HG03354 (cell line): ENCODE data around the gene PNMA1.

Experiments used
- ATAC-seq: cut with Tn5 transposase; IDR thresholded peaks from one replicate; pipeline ENCODE4 v1.9.1; 2021; ENCODE audit warnings: mild to moderate bottlenecking; ENCODE audit not compliant: unreplicated experiment, poor library complexity, severe bottlenecking

PNMA1 gene, protein sequence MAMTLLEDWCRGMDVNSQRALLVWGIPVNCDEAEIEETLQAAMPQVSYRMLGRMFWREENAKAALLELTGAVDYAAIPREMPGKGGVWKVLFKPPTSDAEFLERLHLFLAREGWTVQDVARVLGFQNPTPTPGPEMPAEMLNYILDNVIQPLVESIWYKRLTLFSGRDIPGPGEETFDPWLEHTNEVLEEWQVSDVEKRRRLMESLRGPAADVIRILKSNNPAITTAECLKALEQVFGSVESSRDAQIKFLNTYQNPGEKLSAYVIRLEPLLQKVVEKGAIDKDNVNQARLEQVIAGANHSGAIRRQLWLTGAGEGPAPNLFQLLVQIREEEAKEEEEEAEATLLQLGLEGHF

DNA sequence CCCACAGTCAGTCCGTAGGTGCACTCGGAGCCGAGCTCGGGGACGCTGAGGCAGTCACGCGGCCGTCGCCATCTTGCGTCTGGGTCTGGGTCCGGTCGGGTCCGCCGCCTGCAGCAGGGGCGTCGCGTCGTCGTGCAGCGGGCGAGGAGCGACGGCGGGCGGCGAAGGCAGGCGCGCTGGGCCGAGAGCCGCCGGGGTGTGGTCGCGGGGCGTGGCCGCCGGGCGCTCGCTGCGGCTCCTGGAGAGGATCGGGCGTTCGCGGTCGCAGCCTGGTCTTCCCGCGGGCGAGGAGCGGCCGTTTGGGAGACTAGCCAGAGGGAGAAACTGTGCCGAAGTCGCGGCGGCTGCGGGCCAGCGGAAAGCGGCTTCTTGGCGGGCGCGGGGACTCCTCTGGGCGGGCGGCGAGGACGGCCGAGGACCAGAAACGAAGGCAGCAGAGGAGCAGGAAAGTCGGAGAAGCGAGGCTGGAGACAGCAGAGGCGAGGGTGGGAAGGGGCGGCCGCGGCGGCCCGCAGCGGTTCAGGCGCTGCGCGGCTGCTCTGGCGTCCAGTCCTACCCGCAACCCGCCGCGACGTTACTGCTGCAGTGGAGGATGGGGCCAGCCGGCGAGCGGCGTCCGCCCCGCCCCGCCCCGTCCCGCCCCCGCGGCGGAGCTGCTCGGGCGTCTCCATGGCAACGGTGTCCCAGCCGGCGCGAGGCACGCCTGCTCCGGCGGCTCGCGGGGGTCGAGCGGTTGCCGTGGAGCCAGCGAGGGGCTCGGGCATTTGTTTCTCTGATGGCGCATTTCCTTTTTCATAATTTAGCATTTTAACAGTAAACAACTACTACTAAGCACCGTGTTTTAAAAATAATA lies at the start of gene PNMA1:
PNMA1 (minus strand) TSS at position 582 of the 853 bp plus-strand sequence. CDS start 745 bp downstream, outside the sequence.
- peak; percentile 71 for ATAC-seq

DNA sequence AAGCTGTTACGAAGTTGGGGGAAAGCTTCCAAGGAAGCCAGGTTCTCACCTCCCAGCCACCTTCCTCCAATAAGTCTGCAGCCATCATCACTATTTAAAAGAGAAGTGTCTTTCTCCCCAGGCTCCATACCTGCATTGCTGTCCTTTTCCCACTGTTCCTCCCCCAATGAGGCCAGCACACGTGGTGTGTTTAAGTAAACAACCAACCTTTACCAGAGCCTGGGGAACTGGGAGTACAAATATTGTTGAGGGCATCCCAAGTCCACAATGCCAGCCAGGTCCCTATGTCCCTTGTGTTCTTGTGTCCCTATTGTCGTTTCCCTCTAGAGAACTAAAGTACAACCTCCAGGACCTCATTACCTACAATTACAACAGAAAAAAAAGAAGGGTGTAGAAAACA lies 49.2 kb upstream of the PNMA1 start:
- ATAC-seq, result no peak

DNA sequence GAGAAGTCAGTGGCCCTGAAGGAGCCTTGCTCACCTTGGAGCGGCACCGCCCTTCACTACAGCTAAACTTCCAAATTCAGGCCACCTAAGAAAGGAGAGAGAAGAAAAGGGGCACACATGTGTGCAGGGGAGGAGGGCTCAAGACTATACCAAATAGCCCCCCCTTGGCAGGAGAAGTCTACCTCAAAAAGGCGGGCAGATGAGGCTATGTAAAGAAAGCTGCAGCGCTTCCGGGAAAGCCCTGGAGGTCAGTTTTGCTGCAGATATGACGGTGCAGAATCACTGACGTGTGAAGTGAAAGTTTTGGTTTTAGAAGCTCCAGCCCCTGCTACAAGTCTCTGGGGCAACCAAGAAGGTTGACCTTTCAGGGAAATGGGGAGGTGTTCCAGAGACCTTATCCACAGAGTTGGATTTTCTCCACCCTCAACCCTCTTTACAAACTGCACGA lies 48.2 kb upstream of the PNMA1 start:
- ATAC-seq, result peak; percentile 35

DNA sequence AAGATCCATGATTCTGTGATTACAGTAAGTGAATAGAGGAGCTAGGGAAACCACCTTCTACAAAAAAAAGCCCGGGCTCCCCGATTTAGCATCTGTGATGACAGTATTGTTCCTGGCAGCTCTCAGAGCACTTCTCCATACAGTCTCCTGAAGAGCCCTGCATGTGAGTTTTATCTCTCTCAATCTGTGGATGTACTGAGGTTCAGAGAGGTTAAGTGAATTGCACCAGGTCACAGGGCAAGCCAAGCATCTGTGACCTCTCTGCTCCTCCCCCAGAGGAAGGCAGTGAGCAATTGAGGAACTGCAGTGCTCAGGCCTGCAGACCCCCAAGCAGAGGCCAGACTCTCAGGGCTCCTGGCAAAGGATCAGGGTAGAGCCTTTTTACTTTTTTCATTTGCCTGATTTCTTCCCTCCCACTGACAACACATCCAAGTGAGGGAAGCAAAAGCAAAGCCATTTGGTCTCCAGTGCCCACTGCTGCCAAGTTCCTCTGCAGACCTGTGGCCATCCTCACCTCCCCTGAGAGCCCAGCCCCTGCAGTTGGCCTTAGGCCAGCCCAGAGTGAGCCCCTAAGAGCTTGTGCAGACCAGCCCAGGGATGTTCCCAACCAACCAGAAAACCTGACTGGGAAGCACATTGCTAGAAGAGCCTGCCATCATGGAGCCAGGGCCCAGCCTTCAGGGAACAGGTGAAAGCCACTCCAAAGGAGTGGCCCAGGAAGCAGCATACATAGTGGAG lies 47.6 kb upstream of the PNMA1 start:
- no peak for ATAC-seq

DNA sequence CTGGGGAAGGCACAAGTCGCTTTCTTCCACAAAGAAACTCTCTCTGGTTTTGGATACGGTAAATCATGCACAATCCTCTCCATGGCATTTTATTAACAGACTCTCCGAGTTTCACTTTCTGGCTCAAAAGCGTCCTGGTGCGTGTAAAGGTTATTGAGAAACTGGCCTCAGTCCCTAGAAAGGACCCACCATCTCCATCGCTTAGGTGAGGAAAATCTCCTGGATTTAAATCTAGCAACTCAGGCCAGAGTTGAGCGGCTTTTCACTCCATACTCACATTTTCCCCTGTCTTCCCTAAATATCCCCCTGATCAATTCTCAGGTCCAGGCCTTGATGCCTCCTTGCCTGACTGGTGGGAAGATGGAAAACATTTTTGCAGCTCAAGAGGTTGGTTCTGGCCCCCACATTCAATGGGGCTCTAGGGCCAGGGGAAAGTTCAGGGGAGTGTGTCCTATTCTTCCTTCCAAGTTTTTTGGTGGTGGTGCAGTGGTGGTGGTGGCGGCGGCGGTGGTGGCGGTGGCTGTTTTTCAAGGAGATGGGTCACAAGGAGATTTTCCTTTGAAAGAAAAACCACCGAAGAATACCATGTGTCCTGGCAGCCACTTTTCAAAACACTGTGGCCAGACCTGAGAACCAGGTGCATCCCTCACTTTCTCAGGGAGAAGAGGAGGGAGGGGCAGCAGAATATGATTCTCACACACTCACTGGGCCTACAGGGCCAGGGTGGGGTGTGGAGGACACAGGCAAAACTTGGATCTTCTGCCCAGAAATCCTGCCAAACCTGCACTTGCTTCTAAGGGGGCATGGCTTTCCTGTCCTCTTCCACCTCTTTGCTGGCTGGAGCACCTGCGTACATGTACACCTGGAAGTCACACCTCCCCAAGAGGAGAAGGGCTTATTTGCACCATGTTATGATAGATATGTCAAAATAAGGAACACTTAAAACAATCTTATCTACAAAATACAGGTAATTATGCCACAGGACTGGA lies 46.7 kb upstream of the PNMA1 start:
- ATAC-seq, result peak; percentile 9

DNA sequence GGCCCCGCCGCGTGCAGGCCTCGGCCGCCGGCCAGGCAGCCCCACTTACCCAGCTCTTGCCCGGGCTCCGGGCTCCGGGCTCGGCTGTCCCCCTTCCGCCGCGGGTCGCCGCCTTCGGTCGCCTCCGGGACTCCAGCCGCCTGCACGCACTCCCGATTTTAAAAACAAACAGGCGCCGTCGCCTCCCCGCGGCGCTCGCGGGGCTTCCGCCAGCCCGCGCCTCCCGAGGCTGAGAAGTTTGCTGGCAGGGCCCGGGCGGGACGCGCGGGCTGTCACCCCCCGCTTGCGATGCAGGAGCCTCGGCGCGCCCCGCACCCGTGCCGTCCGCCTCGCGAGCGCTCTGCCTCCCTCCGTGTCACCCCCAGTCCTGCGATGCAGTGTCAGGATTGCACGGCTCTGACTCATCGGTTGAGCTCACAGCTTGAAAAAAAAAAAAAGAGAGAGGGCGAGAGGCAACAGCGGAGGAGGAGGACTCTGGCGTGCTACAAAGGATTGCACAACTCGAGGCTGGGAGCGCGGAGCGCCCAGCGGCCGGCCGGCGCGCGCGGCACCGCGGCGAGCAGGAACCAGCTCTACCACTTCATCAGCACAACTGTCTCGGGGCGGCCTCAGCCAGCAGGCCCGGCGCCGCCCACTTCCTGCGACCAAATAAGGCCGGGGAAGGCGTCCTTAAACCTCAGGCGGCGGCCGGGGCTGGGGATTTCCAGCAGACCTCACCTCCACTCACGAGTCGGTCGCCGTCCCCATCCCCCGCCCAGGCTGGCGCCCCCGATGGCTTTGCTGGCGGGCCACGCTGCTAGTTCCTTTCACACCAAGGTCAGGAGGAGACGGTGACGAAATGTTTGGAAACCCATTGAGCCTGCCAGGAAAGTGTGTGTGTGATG lies 45.8 kb upstream of the PNMA1 start:
- ATAC-seq, result peak; percentile 67

DNA sequence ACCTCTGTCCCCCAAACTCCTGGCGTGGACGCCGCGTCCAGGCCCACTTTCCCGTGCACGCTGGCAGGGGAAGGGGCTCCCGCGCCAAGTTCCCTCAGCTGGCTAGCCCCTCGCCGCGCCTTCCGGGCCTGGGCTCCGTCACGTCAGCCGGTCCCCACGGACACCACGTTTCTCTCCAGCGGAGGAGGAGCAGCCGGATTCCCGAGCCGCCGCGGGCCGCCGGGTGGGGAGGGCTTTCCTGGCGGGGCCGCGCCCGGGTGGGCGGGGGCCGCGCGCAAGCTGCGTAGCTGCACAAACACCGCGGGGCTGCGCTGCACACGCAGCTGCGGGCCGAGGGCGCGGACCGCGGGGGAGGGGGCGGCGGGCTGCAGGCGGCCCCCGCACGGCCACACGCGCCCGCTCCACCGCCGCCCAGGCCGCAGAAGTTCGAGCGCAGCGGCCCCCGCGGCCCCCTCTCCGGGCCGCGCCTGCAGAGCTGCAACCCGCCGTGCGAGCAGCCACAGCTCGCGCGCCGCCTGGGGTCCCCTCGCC lies 45.1 kb upstream of the PNMA1 start:
- ATAC-seq, result no peak

DNA sequence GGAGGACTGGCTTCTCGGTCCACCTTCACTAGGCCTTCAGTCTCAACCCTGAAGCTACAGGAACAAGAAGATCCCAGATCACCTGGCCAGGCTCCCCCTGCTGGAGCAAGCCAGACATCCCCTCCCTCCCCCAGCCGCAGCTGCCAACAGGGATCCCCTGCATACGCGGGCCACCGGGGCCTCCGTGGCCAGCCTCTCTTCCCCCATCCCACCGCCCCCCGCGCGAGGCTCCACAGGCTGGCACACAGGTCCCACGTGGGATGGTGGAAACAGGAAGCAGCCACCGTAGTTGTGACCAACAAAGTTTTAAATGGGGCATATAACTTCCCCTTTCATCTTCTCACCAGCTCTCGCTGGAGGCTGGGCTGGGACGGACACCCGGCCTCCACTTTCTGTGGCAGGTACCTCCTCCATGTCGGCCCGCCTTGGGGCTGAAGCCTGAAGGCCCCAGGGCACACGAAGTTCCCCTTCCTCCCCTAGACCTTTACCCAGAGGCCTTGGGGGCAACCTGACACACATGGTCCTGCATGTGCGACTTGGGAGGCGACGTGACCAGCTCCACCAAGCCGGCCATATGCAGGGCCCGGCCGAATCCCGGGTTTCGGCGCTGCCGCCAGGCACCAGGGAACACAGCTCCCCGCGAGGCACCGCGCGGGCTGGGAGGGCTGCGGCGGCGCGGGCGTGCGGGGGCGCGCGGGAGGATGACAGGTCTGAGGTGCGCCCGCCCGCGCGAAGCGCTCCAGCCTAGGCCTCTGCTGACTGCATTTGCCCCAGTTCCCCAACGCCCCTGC lies 44.4 kb upstream of the PNMA1 start:
- ATAC-seq, result peak; percentile 10

DNA sequence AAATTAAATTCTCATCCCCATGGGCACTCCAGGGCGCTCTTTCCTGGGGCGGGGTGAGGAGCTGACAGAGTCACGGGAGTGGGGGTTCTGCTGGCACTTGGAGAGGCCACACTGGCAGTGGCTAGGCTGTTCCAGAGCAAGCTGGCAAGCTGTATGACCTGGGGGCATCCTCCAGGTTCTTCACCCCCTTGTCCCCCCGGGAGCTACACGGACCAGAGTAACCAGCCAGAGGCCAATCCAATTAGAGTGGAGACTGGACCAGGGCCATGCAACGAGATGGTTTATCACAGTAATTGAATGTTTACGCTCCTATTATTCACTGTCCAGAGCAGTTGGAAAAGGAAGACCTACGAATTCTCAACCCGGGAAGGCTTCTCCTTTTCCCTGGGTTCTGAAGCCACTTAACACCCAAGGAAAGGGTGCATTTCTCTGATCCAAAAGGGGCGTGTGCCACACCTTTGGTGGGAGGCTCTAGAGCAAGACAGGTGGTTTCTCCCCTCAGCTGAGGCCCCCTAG lies 43.8 kb upstream of the PNMA1 start:
- no peak for ATAC-seq

DNA sequence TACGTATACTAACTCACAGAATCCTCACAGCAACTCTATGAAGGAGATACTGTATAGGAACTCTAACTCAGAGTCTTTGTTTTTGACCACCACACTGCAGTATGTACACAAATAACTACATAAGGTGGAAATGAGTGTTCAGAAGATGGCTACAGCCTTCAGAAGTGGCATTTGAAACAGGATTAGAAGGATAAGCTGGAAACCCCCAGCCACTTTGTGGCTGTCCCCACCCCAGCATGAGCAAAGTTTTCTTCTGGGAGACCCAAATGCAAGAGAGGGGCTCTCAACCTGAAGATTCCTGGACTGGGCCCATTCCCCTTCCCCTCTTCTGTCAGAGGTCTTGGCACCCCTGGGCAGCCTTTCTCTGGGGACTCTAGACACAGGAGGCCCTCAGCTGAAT lies 43.2 kb upstream of the PNMA1 start:
- no peak for ATAC-seq

DNA sequence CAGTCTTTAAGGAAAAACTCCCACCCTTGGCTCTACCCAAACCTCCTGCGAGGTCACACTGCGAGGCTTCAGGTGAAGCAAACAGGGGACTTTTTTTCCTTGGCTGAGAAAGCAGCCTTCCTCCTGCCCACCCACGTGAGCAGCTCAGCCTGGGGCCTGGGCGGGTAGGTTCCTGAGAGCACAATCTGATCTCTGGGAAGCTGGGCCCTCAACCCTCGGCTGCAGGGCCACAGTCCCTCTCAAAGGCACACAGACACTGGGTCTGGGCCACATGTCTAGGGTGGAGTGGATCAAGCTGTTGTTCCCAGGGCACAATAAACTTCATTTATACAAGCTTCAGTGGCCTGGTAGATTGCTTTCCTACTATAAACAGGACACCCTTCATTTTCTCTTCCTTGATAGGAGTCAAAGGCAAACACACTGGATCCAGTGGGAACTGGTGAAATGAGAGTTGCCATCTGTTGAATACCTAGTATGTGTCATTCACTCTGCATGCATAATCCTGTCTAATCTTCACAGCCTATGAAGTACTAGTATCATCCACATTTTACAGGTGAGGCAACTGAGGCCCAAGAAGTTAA lies 41.3 kb upstream of the PNMA1 start:
- ATAC-seq, result no peak

DNA sequence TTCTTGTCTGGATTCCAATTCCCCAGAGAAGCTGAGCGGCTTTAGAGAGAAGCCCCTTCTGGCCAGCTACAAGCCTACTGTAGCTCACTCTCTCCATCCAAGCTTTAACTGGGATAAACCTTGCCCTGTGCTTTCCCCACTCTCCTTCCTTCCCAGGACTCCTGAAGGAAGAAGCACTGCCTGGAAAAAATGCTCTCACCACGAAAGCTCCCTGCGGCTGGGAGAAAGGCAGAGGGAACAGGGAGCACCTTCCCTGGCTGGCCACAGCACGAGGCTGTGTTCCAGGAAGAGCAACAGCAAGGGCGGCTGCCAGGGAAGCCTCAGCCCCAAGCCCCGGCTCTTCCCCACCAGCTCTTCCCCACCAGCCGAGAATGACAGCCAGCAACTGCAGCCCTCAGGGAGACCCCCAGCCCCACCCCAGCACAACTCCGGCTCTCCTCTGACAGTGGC lies 40.8 kb upstream of the PNMA1 start:
- no peak for ATAC-seq

DNA sequence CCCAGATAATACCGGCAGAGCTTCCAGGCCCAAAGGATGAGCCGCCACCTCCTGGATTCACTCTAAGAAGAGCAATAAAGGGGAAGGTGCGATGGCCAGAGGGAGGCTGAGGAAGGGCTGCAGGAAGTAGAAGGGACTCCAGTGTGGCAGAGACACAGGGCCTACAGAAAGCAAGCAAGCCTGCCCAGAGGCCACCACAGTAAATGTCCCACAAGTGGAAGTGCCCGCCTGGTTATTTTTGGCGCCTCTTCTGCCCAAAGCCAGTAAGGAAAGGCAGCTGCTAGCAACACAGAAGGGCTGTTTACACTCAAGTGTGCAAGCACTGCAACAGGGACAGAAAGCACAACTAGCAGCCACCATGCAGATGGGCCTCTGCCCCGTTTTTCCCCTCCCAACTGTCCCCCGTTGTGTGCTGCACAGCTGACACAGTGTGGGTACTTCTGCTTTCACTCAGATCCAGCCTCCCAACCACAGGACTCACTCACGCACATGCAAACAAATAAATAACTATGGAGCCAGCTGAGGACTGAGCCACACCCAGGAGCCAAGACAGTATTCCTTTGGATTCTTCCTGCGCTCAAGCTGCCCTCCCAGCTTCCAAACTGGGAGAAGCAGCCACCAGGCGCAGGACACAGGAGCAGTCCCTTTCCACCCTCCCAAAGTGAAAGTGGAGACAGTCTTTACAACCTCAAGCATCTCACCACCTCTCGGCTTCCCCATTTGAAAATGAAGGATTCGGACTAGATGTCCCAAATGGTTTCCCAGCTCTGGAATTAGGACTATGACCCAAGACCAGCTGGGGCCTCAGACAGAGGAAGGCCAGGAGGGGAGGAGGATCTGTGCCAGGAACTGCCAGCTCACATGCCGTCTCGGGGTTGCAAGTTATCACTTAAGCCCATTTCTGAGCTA lies 40.0 kb upstream of the PNMA1 start:
- peak; percentile 56 for ATAC-seq

DNA sequence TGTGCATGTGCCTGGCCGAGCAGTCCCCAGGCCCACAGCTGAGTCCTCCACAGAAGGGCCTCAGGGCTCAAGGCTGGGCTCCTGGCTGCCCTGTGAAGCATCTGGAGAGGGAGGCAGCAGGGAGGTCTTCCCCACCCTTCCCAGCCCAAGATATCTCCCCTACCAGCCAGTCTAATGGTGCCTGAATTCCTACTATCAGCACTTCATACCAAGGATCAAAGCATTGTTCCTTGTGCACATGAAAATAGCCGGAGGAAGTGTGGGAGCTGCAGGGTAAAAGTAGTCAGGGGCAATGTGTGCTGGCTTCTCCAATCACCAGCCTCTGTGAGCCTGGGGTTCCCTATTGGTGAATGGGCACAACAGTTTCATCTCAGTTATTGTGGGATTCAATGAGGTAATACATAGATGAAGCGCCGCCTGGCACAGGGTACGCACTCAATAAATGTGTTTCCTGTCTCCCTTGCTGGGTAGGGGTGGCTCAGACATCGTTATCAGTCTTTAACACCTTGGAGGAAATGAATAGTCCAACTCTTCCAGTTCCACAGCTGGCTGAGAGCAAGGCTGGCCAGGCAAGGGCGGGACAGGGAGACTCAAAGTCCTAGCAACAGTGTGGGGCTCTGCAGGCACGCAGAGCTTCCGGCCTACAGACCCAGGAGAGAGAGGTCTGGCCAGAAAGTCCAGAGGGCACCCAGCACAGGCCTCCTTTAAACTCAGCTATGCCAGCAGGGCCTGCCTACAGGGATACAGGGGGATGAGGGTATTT lies 39.1 kb upstream of the PNMA1 start:
- no peak for ATAC-seq
